ENCODE results near the gene SLC15A4.

Gene SLC15A4

DNA sequence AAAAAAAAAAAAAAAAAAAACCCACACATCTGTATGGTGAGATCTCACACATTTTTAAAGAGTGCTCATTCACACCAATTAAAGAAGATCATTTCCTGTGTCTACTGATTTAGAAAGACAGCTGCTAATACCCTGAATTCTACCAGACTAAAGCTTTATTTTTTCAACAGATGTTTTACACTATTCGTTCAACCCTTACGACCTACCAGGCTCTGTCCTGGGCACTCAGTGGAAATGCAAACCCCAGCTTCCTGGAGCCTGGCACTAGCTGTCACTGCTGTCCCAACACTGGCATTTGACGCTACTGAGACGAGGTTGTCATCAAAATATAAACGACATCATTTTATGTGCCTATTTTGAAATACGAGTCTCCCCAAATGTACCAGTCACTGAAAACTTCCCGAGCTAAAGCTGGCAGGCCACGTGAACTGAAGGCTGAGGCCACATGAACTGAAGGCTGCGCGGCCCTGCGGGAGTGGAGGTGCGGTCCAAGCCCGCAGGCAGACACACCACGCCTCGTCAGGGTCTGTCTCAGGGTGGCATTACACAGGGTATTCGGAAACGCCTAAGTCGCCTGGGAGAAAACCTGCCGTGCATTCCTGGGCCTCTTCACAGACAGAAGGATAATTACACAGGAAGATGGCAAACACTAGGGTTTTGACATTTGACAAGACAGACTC lies 27.2 kb downstream of the SLC15A4 start:
- Histone ChIP-seq H3K4me3 (ENCODE audit: low read length) (no peak overlapping the region), H3K36me3 (ENCODE audit: insufficient read depth, low read depth, low read length) (peaks cover 99% of the 10 kb centered on the region), H3K9ac (ENCODE audit: low read depth, low read length) (no peak overlapping the region), H3K27me3 (ENCODE audit: insufficient read depth, low read length) (no peaks in the 10 kb centered on the region; the same call in 1 of the 2 replicates), H3K4me1 (ENCODE audit: insufficient read depth, low read length) (peaks cover 8% of the 10 kb centered on the region), H3K27ac (ENCODE audit: low read length) (no peak overlapping the region), H3K9me3 (ENCODE audit: insufficient read depth, low read depth, low read length) (no peaks in the 10 kb centered on the region; the same call in 1 of the 2 replicates)

GRCh38 chr12:128795530-128796361 lies 28.0 kb downstream of the SLC15A4 start:
- no peak overlapping the region for H3K4me3 ChIP-seq (ENCODE audit: low read length)

GRCh38 chr12:128794661-128795529 lies 28.9 kb downstream of the SLC15A4 start:
- no peak overlapping the region for H3K4me3 ChIP-seq (ENCODE audit: low read length)

More at GRCh38 chr12:128795530-128796361, 28.0 kb downstream of the SLC15A4 start:
- Histone ChIP-seq H3K27me3 (ENCODE audit: insufficient read depth, low read length) (no peaks in the 10 kb centered on the region; the same call in 1 of the 2 replicates), H3K36me3 (ENCODE audit: insufficient read depth, low read depth, low read length) (peaks cover 98% of the 10 kb centered on the region), H3K27ac (ENCODE audit: low read length) (no peak overlapping the region), H3K9me3 (ENCODE audit: insufficient read depth, low read depth, low read length) (no peaks in the 10 kb centered on the region), H3K9ac (ENCODE audit: low read depth, low read length) (no peak overlapping the region), H3K4me1 (ENCODE audit: insufficient read depth, low read length) (peaks cover 8% of the 10 kb centered on the region)

GRCh38 chr12:128793701-128794100 lies 30.1 kb downstream of the SLC15A4 start:
- Histone ChIP-seq H3K4me1 (ENCODE audit: insufficient read depth, low read length) (peaks cover 8% of the 10 kb centered on the region), H3K9ac (ENCODE audit: low read depth, low read length) (no peak overlapping the region), H3K36me3 (ENCODE audit: insufficient read depth, low read depth, low read length) (peaks cover 82% of the 10 kb centered on the region), H3K9me3 (ENCODE audit: insufficient read depth, low read depth, low read length) (no peaks in the 10 kb centered on the region), H3K27ac (ENCODE audit: low read length) (no peak overlapping the region), H3K4me3 (ENCODE audit: low read length) (no peak overlapping the region), H3K27me3 (ENCODE audit: insufficient read depth, low read length) (no peaks in the 10 kb centered on the region; the same call in 1 of the 2 replicates)

More at GRCh38 chr12:128794661-128795529, 28.9 kb downstream of the SLC15A4 start:
- Histone ChIP-seq H3K4me1 (ENCODE audit: insufficient read depth, low read length) (peaks cover 8% of the 10 kb centered on the region), H3K36me3 (ENCODE audit: insufficient read depth, low read depth, low read length) (peaks cover 93% of the 10 kb centered on the region), H3K27me3 (ENCODE audit: insufficient read depth, low read length) (no peaks in the 10 kb centered on the region; the same call in 1 of the 2 replicates), H3K9ac (ENCODE audit: low read depth, low read length) (no peak overlapping the region), H3K27ac (ENCODE audit: low read length) (no peak overlapping the region), H3K9me3 (ENCODE audit: insufficient read depth, low read depth, low read length) (no peaks in the 10 kb centered on the region)

DNA sequence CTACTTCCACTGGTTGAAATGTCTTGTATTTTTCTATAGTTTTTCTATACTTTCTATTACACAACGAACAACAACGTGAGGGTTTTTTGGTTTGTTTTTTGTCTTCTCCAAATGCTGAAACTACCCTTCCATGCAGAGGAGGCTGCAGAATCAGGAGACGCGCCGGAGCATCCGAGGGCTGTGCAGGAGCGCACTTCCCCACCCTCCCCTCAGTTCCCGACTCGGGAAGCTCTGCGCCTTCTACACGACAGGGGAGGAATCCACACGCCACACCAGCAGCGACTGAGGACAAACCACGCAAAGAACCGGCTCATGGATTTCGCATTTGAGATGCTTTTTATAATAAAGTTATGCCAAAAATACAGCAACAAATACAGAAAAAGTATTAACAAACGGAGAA lies 30.9 kb downstream of the SLC15A4 start:
- Histone ChIP-seq H3K36me3 (ENCODE audit: insufficient read depth, low read depth, low read length) (peaks cover 74% of the 10 kb centered on the region), H3K4me1 (ENCODE audit: insufficient read depth, low read length) (peaks cover 5% of the 10 kb centered on the region), H3K27ac (ENCODE audit: low read length) (no peak overlapping the region)

DNA sequence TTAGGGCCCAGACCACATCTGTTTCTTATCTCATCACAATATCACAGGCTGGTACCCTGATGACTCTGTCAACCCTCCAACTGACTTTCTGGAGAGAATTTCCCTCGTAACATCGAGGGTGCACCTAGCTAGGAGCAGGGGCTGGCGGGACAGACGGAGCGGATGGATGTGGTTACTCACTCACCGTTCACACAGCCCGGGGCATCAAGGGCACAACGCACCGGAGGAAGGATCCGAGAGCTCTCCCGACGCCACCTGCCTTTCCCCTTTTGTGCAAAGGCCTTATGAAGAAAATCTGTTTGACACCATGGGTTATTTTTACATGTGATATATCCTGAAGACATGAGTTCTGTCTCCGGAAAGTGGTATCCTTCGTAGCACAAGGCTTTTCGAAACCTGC lies 31.4 kb downstream of the SLC15A4 start:
- H3K36me3 ChIP-seq (ENCODE audit: insufficient read depth, low read depth, low read length): peaks cover 69% of the 10 kb centered on the region

More for the DNA sequence above, 30.9 kb downstream of the SLC15A4 start:
- no peak overlapping the region for H3K4me3 ChIP-seq (ENCODE audit: low read length)
- H3K9ac ChIP-seq (ENCODE audit: low read depth, low read length): no peak overlapping the region
- no peaks in the 10 kb centered on the region for H3K9me3 ChIP-seq (ENCODE audit: insufficient read depth, low read depth, low read length)
- H3K27me3 ChIP-seq (ENCODE audit: insufficient read depth, low read length): no peaks in the 10 kb centered on the region; the same call in 1 of the 2 replicates

GRCh38 chr12:128791395-128792322 lies 32.1 kb downstream of the SLC15A4 start:
- peaks cover 61% of the 10 kb centered on the region for H3K36me3 ChIP-seq (ENCODE audit: insufficient read depth, low read depth, low read length)
- no peaks in the 10 kb centered on the region for H3K27me3 ChIP-seq (ENCODE audit: insufficient read depth, low read length)
- H3K4me1 ChIP-seq (ENCODE audit: insufficient read depth, low read length): no peaks in the 10 kb centered on the region
- H3K4me3 ChIP-seq (ENCODE audit: low read length): no peak overlapping the region
- H3K9ac ChIP-seq (ENCODE audit: low read depth, low read length): no peak overlapping the region
- no peaks in the 10 kb centered on the region for H3K9me3 ChIP-seq (ENCODE audit: insufficient read depth, low read depth, low read length)
- H3K27ac ChIP-seq (ENCODE audit: low read length): no peak overlapping the region

More for the DNA sequence above, 31.4 kb downstream of the SLC15A4 start:
- H3K27me3 ChIP-seq (ENCODE audit: insufficient read depth, low read length): no peaks in the 10 kb centered on the region
- H3K4me3 ChIP-seq (ENCODE audit: low read length): no peak overlapping the region
- H3K9me3 ChIP-seq (ENCODE audit: insufficient read depth, low read depth, low read length): no peaks in the 10 kb centered on the region
- no peak overlapping the region for H3K9ac ChIP-seq (ENCODE audit: low read depth, low read length)
- H3K4me1 ChIP-seq (ENCODE audit: insufficient read depth, low read length): no peaks in the 10 kb centered on the region
- no peak overlapping the region for H3K27ac ChIP-seq (ENCODE audit: low read length)

GRCh38 chr12:128790653-128791373 lies 32.9 kb downstream of the SLC15A4 start:
- H3K9ac ChIP-seq (ENCODE audit: low read depth, low read length): no peak overlapping the region
- H3K27ac ChIP-seq (ENCODE audit: low read length): no peak overlapping the region
- no peak overlapping the region for H3K4me3 ChIP-seq (ENCODE audit: low read length)
- peaks cover 53% of the 10 kb centered on the region for H3K36me3 ChIP-seq (ENCODE audit: insufficient read depth, low read depth, low read length)
- no peaks in the 10 kb centered on the region for H3K27me3 ChIP-seq (ENCODE audit: insufficient read depth, low read length)
- no peaks in the 10 kb centered on the region for H3K9me3 ChIP-seq (ENCODE audit: insufficient read depth, low read depth, low read length)
- no peaks in the 10 kb centered on the region for H3K4me1 ChIP-seq (ENCODE audit: insufficient read depth, low read length)

DNA sequence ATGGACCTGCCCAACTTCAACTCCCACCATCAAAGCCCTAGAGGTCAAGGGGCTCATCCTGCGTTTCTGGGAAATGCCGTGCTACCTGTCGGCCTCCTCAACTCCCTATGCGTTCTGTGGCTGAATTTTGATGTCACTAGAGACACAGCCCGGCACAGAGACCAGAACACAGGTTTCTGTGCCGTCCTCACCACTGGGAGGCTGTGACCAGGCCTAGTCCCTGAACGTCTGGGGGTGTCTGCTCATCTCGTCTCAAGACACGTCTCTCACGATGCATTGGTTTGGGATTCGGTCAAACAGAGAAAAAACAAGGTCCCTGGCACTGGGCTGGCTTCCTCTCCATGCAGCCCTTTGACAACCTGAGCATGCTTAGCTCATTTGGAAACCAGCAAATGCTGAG lies 33.5 kb downstream of the SLC15A4 start:
- H3K36me3 ChIP-seq (ENCODE audit: insufficient read depth, low read depth, low read length): peaks cover 47% of the 10 kb centered on the region
- no peaks in the 10 kb centered on the region for H3K4me1 ChIP-seq (ENCODE audit: insufficient read depth, low read length)
- H3K4me3 ChIP-seq (ENCODE audit: low read length): no peak overlapping the region
- no peak overlapping the region for H3K27ac ChIP-seq (ENCODE audit: low read length)
- H3K27me3 ChIP-seq (ENCODE audit: insufficient read depth, low read length): no peaks in the 10 kb centered on the region
- no peaks in the 10 kb centered on the region for H3K9me3 ChIP-seq (ENCODE audit: insufficient read depth, low read depth, low read length)
- H3K9ac ChIP-seq (ENCODE audit: low read depth, low read length): no peak overlapping the region

DNA sequence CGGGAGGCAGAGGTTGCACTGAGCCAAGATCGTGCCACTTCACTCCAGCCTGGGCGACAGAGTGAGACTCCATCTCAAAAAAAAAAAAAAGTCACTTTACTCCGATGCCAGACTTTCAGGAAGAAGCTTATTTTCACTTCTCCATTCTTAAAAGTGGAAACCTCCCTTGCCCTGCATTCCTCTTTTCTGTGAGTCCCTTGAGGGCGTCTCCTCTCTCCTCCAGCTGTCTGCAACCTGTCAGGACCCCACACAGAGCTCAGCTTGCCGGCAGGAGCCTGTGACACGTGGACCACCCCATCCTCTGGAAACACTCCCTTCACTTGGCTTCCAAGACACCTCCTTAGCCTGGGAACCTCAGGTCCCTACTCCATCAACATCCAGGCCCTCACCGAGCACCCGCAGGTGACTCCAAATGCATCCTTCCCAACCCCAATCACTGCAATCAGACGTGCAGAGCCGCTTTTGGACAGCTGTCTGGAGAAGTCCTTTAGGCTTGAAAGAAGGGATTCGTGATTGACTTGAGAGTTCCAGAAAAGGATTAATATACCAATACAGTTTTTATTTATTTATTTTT lies 34.3 kb downstream of the SLC15A4 start:
- H3K4me3 ChIP-seq (ENCODE audit: low read length): no peak overlapping the region
- H3K27ac ChIP-seq (ENCODE audit: low read length): no peak overlapping the region
- no peak overlapping the region for H3K9ac ChIP-seq (ENCODE audit: low read depth, low read length)
- peaks cover 39% of the 10 kb centered on the region for H3K36me3 ChIP-seq (ENCODE audit: insufficient read depth, low read depth, low read length)
- H3K27me3 ChIP-seq (ENCODE audit: insufficient read depth, low read length): no peaks in the 10 kb centered on the region
- H3K4me1 ChIP-seq (ENCODE audit: insufficient read depth, low read length): no peaks in the 10 kb centered on the region
- no peaks in the 10 kb centered on the region for H3K9me3 ChIP-seq (ENCODE audit: insufficient read depth, low read depth, low read length)
